Neural cell (in vitro differentiated cells): ENCODE measurements around the gene ARSI.

Experiments used
- EZH2 ChIP-seq: fragments of 200-600, 300-800 bp; shearing (Covaris generic), sonication (generic); IDR thresholded peaks from 2 replicates; pipeline ENCODE4 v1.6.1; 2014; ENCODE audit warnings: antibody characterized with exemption, low read length, borderline replicate concordance, mild to moderate bottlenecking; ENCODE audit not compliant: insufficient read depth, poor library complexity, severe bottlenecking
- POLR2AphosphoS5 ChIP-seq: IDR thresholded peaks from 2 replicates; pipeline ENCODE4 v1.6.1; 2012
- TF ChIP-seq, protein P1 (sequence below): fragments of 450-650 bp; IDR thresholded peaks from 2 replicates; pipeline ENCODE4 v1.5.1; 2014; ENCODE audit warnings: antibody characterized with exemption, mild to moderate bottlenecking, moderate library complexity; ENCODE audit not compliant: poor library complexity, severe bottlenecking

DNA sequence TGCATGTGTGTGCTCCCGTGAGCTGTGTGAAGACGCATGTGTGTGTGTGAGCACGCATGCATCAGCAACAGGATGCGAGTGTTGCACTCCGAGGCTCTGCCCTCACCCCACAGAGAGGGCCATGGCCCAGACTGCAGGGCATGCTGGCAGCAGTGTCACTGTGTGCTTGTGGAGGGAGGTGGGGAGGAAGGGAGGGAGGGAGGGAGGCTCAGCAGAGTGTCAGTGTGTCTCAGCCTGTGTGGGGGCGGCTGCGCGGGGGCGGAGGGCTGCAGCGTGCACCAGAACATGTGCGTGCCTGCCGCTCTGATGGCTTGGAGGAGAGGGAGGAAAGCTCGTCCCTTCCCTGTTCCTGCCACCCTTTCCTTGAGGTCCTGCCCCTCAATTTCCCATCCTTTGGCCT is 18.4 kb downstream of the ARSI start:
- TF ChIP-seq, protein P1, sequence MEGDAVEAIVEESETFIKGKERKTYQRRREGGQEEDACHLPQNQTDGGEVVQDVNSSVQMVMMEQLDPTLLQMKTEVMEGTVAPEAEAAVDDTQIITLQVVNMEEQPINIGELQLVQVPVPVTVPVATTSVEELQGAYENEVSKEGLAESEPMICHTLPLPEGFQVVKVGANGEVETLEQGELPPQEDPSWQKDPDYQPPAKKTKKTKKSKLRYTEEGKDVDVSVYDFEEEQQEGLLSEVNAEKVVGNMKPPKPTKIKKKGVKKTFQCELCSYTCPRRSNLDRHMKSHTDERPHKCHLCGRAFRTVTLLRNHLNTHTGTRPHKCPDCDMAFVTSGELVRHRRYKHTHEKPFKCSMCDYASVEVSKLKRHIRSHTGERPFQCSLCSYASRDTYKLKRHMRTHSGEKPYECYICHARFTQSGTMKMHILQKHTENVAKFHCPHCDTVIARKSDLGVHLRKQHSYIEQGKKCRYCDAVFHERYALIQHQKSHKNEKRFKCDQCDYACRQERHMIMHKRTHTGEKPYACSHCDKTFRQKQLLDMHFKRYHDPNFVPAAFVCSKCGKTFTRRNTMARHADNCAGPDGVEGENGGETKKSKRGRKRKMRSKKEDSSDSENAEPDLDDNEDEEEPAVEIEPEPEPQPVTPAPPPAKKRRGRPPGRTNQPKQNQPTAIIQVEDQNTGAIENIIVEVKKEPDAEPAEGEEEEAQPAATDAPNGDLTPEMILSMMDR: no peak
- TF ChIP-seq EZH2 (no peak), POLR2AphosphoS5 (no peak)
